NCI-H128 (cell line): ENCODE measurements around the gene RNF145.

ENCODE experiments used
- DNase-seq: peaks from one replicate; lab custom pipeline; 2025; ENCODE audit not compliant: unreplicated experiment; lab: John Stamatoyannopoulos, UW

The RNF145 gene

GRCh38 chr5:159220206-159220605, 10.9 kb upstream of the RNF145 start:
- DNase-seq = no peak

GRCh38 chr5:159218595-159219023, 9.3 kb upstream of the RNF145 start:
- DNase-seq = no peak

- no peak for DNase-seq
Measured at GRCh38 chr5:159217236-159217635, 7.9 kb upstream of the RNF145 start.

- DNase-seq = no peak
Measured at GRCh38 chr5:159216454-159216853, 7.1 kb upstream of the RNF145 start.

GRCh38 chr5:159215886-159216285, 6.5 kb upstream of the RNF145 start:
- no peak for DNase-seq

- DNase-seq = no peak
Measured at GRCh38 chr5:159214486-159215271, 5.3 kb upstream of the RNF145 start.

- no peak for DNase-seq
Measured at GRCh38 chr5:159212657-159213462, 3.5 kb upstream of the RNF145 start.

- DNase-seq = no peak
Measured at GRCh38 chr5:159211729-159212174, 2.4 kb upstream of the RNF145 start.

- DNase-seq = no peak
Measured at GRCh38 chr5:159210846-159211245, 1.5 kb upstream of the RNF145 start.

GRCh38 chr5:159210210-159210661, 883 bp upstream of the RNF145 start:
- no peak for DNase-seq

GRCh38 chr5:159208514-159209437, 577 bp downstream of the RNF145 start:
- no peak for DNase-seq

GRCh38 chr5:159207686-159208513, 1.5 kb downstream of the RNF145 start:
- peak; percentile 7 for DNase-seq

- no peak for DNase-seq
Measured at GRCh38 chr5:159207222-159207685, 2.1 kb downstream of the RNF145 start.

GRCh38 chr5:159206818-159207217, 2.5 kb downstream of the RNF145 start:
- no peak for DNase-seq

- no peak for DNase-seq
Measured at GRCh38 chr5:159206368-159206767, 3.0 kb downstream of the RNF145 start.

- no peak for DNase-seq
Measured at GRCh38 chr5:159203351-159203750, 6.0 kb downstream of the RNF145 start.

- DNase-seq = no peak
Measured at GRCh38 chr5:159202151-159202550, 7.2 kb downstream of the RNF145 start.

- no peak for DNase-seq
Measured at GRCh38 chr5:159199780-159200179, 9.6 kb downstream of the RNF145 start.

GRCh38 chr5:159199225-159199624, 10.1 kb downstream of the RNF145 start:
- DNase-seq = no peak
